MM.1S (cell line): ENCODE data around the gene PLSCR1.

Experiments used
- DNase-seq: peaks from one replicate; pipeline ENCODE4 v3.0.0-alpha.2; 2015
- H2AFZ ChIP-seq: fragments of 300-600 bp; sonication (generic); 2 replicates; pipeline ENCODE4 v1.6.0; 2016; ENCODE audit warnings: antibody characterized with exemption, low read length
- H3F3A ChIP-seq: fragments of 300-600 bp; sonication (generic); 2 replicates; pipeline ENCODE4 v1.6.1; 2016; ENCODE audit warnings: mild to moderate bottlenecking, antibody characterized with exemption, low read length, moderate library complexity, mixed read lengths; ENCODE audit not compliant: insufficient read depth
- H3K27ac ChIP-seq: fragments of 300-600 bp; sonication (generic); 2 replicates; pipeline ENCODE4 v1.5.1; 2016; ENCODE audit warnings: mild to moderate bottlenecking, low read length
- H3K27me3 ChIP-seq: fragments of 300-600 bp; sonication (generic); replicated peaks from 2 replicates; pipeline ENCODE4 v1.6.0; 2016; ENCODE audit warnings: low read length; ENCODE audit not compliant: insufficient read depth
- H3K36me3 ChIP-seq: fragments of 300-600 bp; sonication (generic); replicated peaks from 2 replicates; pipeline ENCODE4 v1.6.1; 2016; ENCODE audit warnings: mild to moderate bottlenecking, low read length, mixed read lengths; ENCODE audit not compliant: insufficient read depth
- H3K4me1 ChIP-seq: fragments of 300-600 bp; sonication (generic); 2 replicates; pipeline ENCODE4 v1.6.1; 2016; ENCODE audit warnings: low read length, mixed read lengths
- H3K4me2 ChIP-seq: fragments of 300-600 bp; sonication (generic); 2 replicates; pipeline ENCODE4 v1.6.0; 2016; ENCODE audit warnings: low read depth, low read length
- H3K4me3 ChIP-seq: fragments of 300-600 bp; sonication (generic); 2 replicates; pipeline ENCODE4 v1.5.1; 2016; ENCODE audit warnings: low read length, mixed read lengths
- H3K79me2 ChIP-seq: fragments of 300-600 bp; sonication (generic); 2 replicates; pipeline ENCODE4 v1.6.1; 2016; ENCODE audit warnings: mixed run types, low read length, mixed read lengths
- H3K9ac ChIP-seq: fragments of 300-600 bp; sonication (generic); 2 replicates; pipeline ENCODE4 v1.6.1; 2016; ENCODE audit warnings: low read length, mixed read lengths
- H3K9me2 ChIP-seq: fragments of 300-600 bp; sonication (generic); replicated peaks from 2 replicates; pipeline ENCODE4 v1.6.1; 2016; ENCODE audit warnings: mild to moderate bottlenecking, low read length, mixed read lengths; ENCODE audit not compliant: insufficient read depth
- H3K9me3 ChIP-seq: fragments of 300-600 bp; sonication (generic); replicated peaks from 2 replicates; pipeline ENCODE4 v1.6.1; 2016; ENCODE audit warnings: mild to moderate bottlenecking, low read length, mixed read lengths; ENCODE audit not compliant: insufficient read depth
- H4K20me1 ChIP-seq: fragments of 300-600 bp; sonication (generic); 2 replicates; pipeline ENCODE4 v1.6.1; 2016; ENCODE audit warnings: mild to moderate bottlenecking, low read length, moderate library complexity, mixed read lengths; ENCODE audit not compliant: insufficient read depth
- EZH2 ChIP-seq: fragments of 300-600 bp; sonication (generic); optimal IDR thresholded peaks from 2 replicates; pipeline ENCODE3; 2017; ENCODE audit warnings: low read depth, mild to moderate bottlenecking, antibody characterized with exemption, low read length, mixed read lengths
- EZH2phosphoT487 ChIP-seq: fragments of 300-600 bp; sonication (generic); IDR thresholded peaks from 2 replicates; pipeline ENCODE4 v1.6.1; 2018; ENCODE audit warnings: antibody characterized with exemption, low read length
- TF ChIP-seq, protein P1 (sequence below): fragments of 300-600 bp; sonication (generic); IDR thresholded peaks from 2 replicates; pipeline ENCODE4 v1.5.1; 2016; ENCODE audit warnings: antibody characterized with exemption, low read length, mixed read lengths

The PLSCR1 gene

DNA sequence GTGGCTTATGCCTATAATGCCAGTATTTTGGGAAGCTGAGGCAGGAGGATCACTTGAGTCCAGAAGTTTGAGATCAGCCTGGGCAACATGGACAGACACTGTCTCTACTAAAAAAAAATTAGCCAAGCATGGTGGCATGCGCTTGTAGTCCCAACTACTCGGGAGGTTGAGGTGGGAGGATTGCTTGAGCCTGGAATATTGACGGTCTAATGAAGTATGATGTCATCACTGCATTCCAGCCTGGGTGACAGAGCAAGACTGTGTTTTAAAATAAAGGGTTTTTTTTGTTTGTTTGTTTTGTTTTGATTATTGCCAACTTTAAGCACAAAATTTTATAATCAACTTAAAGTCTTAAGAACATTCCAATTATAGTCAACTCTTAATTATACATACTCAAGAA lies 6.8 kb downstream of the PLSCR1 start:
- H3K9ac ChIP-seq = no peak overlapping the region
- H2AFZ ChIP-seq = no peak overlapping the region
- peaks cover 29% of the 10 kb centered on the region for H3K4me1 ChIP-seq
- no peak overlapping the region for H3K4me3 ChIP-seq
- no peak overlapping the region for H3K4me2 ChIP-seq
- no peak for TF ChIP-seq EZH2phosphoT487
- no peak for TF ChIP-seq EZH2
- TF ChIP-seq, protein P1, sequence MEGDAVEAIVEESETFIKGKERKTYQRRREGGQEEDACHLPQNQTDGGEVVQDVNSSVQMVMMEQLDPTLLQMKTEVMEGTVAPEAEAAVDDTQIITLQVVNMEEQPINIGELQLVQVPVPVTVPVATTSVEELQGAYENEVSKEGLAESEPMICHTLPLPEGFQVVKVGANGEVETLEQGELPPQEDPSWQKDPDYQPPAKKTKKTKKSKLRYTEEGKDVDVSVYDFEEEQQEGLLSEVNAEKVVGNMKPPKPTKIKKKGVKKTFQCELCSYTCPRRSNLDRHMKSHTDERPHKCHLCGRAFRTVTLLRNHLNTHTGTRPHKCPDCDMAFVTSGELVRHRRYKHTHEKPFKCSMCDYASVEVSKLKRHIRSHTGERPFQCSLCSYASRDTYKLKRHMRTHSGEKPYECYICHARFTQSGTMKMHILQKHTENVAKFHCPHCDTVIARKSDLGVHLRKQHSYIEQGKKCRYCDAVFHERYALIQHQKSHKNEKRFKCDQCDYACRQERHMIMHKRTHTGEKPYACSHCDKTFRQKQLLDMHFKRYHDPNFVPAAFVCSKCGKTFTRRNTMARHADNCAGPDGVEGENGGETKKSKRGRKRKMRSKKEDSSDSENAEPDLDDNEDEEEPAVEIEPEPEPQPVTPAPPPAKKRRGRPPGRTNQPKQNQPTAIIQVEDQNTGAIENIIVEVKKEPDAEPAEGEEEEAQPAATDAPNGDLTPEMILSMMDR = no peak
- no peaks in the 10 kb centered on the region for H4K20me1 ChIP-seq
- no peaks in the 10 kb centered on the region for H3K27me3 ChIP-seq
- H3K9me3 ChIP-seq = no peaks in the 10 kb centered on the region
- DNase-seq = no peak
- H3K9me2 ChIP-seq = no peaks in the 10 kb centered on the region
- peaks cover 6% of the 10 kb centered on the region; the same call in 1 of the 2 replicates for H3F3A ChIP-seq
- no peak overlapping the region for H3K27ac ChIP-seq
- 0 out of 2 replicates have a peak, but pooled peaks cover 3% of the 10 kb centered on the region for H3K36me3 ChIP-seq
- H3K79me2 ChIP-seq = peaks cover 54% of the 10 kb centered on the region

DNA sequence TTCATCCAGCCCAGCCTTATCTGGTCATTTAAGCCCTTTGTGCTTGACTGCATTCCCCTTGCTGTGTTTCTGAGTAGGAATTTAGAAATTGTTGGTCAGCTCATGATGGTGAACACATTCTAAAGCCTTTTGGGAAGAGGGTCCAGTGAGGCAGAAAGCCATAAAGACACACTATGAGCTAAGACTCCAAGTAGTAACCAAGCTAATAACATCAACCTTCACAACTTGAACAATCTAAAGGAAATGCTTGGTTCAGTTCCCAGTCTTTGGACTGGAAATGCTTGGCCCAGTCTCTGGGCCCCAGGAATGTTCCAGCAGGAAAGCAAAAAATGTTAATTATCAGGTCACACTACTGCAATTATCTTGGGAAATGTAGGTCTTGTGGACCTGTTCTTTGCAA lies 7.7 kb downstream of the PLSCR1 start:
- H2AFZ ChIP-seq = no peak overlapping the region
- no peak overlapping the region for H3K4me2 ChIP-seq
- peaks cover 6% of the 10 kb centered on the region; the same call in 1 of the 2 replicates for H3F3A ChIP-seq
- H3K27ac ChIP-seq = no peak overlapping the region
- TF ChIP-seq, protein P1 = no peak
- no peak for TF ChIP-seq EZH2
- no peak for TF ChIP-seq EZH2phosphoT487
- no peak overlapping the region for H3K9ac ChIP-seq
- no peaks in the 10 kb centered on the region for H3K9me3 ChIP-seq
- H3K79me2 ChIP-seq = peaks cover 44% of the 10 kb centered on the region
- no peaks in the 10 kb centered on the region for H3K27me3 ChIP-seq
- no peaks in the 10 kb centered on the region for H4K20me1 ChIP-seq
- no peaks in the 10 kb centered on the region for H3K9me2 ChIP-seq
- H3K4me1 ChIP-seq = peaks cover 20% of the 10 kb centered on the region
- no peak overlapping the region for H3K4me3 ChIP-seq
- DNase-seq = no peak
- 0 out of 2 replicates have a peak, but pooled peaks cover 3% of the 10 kb centered on the region for H3K36me3 ChIP-seq

DNA sequence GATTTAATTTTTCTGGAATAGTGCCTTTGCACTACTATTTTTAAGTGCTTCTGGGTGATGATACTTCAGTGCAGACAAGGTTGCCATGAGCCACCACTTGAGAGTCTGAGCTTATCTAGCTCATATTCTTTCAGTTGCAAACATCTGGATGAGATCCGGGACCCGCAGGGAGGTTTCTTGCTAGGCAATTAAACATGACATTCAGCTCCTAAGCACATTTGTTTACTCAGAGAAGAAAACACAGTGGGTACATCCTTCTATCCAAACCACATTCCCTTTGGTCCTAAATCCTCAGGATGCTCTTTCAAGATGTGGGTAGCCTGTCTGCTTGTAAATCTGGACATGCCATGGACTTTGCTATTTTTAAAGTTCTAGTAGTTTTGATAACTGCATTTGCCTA lies 12.0 kb downstream of the PLSCR1 start:
- H3F3A ChIP-seq = no peaks in the 10 kb centered on the region
- H4K20me1 ChIP-seq = no peaks in the 10 kb centered on the region
- H3K9ac ChIP-seq = no peak overlapping the region
- no peaks in the 10 kb centered on the region for H3K9me3 ChIP-seq
- DNase-seq = no peak
- H3K27me3 ChIP-seq = no peaks in the 10 kb centered on the region
- no peaks in the 10 kb centered on the region for H3K9me2 ChIP-seq
- peaks cover 4% of the 10 kb centered on the region; the same call in 1 of the 2 replicates for H3K36me3 ChIP-seq
- no peak overlapping the region for H2AFZ ChIP-seq
- no peak overlapping the region for H3K4me3 ChIP-seq
- H3K79me2 ChIP-seq = peaks cover 4% of the 10 kb centered on the region
- TF ChIP-seq, protein P1 = no peak
- TF ChIP-seq EZH2 (no peak), EZH2phosphoT487 (no peak)
- no peak overlapping the region for H3K4me2 ChIP-seq
- H3K4me1 ChIP-seq = no peaks in the 10 kb centered on the region
- H3K27ac ChIP-seq = no peak overlapping the region
